Posterior vena cava (tissue), 2 donors: ENCODE data around the gene CYP4V2. TPM values are rescaled to one million over a fixed set of nuclear protein-coding genes. Genes with fewer than 3 reads are reported as not detected.
A peak's percentile ranks its signal among the peaks of the same experiment; 100 is the strongest.

Source experiments
- DNase-seq: peaks from one replicate; pipeline ENCODE4 v3.0.0-alpha.2; 2020; ENCODE audit warnings: low spot score
- intact Hi-C, 2 donors: fragments of 100-400 bp; cut with DNase I; formaldehyde crosslinking; loops; one replicate each; pipeline versions ENCODE4 v1.14.1 to v1.14.2; 2022 to 2023
- long read RNA-seq, 2 donors: library from polyadenylated mRNA; unstranded; transcript quantifications; one replicate each; pipeline ENCODE4 v2.0.0, GENCODE V29; 2020 to 2021
- total RNA-seq, 2 donors: library from RNA; stranded (reverse); fragmentation: NEBNext Ultra II Directional; extraction: Animal tissue kit (Norgen Biotek cat#: 25700); gene quantifications; one replicate each; pipeline ENCODE4 v1.2.1, GENCODE V29; 2021
- donor health status: DM: yes; HTN: yes; CAD: no.
- donor health status: DM: yes; HTN: yes; CAD: no.

The CYP4V2 gene
- total RNA-seq: 10 to 100 TPM; 23.0 to 27.0 TPM
- long read RNA-seq, donor 1, partial matches to known transcripts: 1 of 7 reads
- long read RNA-seq, donor 1, other reads (novel, unspliced or antisense): 4 of 7 reads
- long read RNA-seq, donor 2, partial matches to known transcripts: 0 of 3 reads
- long read RNA-seq, donor 2, other reads (novel, unspliced or antisense): 3 of 3 reads

DNA sequence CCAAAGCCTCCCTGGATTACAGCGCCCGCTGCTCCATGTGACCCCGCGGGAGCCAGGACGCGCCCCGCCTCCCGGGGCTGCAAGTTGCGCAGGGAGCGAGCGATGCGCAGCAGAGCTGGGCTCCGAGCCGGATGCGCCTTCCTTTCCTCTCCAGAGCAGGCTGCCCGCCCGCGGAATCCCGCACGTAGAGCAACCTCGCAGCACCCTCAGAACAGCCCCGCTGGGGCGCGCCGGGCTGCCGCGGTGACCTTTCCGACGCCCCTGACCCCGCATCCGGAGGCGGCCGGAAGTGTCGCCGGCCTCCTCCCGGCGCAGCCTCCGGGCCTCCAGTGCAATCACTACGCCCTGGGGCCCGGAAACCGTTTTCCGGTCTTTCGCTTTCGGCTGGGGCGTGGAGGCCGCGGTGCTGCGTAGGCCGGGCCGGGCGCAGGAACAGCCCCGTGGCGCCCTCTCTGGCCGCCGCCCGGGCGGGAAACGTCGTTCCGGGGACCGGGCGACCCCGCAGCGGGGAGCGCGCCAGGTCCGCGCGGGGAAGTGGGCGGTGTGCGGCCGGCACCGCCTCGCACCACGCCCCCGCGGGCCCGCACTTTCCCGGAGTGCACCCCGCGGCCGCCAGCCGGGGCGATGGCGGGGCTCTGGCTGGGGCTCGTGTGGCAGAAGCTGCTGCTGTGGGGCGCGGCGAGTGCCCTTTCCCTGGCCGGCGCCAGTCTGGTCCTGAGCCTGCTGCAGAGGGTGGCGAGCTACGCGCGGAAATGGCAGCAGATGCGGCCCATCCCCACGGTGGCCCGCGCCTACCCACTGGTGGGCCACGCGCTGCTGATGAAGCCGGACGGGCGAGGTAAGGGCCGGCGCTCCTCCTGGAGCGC, at the start of gene CYP4V2:
Gene CYP4V2, plus strand, starts transcription at position 368 of the 866 bp plus-strand sequence. Its CDS starts 257 bp downstream, at position 625.
- intact Hi-C loops: loop anchor here in 1 of 2 donors (10.0 kb wide), 1 partner anchor 1817 kb away; no protein-coding TSS in a partner anchor
- peak; percentile 95 for DNase-seq

DNA sequence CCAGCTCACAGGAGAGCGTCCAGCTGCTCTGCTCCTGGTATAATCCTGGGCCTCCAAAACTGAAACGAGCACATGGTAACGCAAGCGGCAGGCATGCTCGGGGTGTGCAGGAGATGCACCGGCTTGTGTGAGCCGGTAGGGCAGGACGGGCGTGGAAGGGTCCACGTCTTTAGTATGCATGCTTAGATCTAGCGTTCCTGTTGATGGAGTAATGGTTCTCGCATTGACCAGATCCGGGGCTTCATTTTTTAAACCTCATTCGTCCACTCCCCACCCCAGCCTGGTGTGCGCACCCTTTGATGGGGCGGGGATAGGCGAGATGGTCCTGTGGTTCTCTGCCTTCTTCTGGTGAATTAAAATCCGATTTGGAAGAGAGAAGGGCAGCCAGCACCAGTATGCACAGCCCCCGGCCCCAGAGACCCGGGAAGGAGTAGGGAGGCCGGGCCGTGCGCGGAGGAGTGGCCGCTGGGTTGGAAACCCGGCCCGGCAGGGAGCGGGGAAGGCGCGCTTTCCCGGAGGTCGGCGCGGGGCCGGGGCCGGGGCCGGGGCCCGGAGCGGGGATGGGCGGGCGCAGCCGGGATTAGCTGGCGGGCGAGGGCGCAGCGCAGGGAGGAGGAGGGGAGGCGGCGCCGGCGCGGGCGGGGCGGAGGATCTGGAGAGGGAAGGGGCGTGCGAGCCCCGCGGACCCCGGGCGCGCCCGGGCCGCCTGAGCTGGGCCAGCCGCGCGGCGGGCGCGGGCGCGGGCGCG, 47.0 kb upstream of the CYP4V2 start:
- DNase-seq: no peak
- intact Hi-C loops: no loop called here

- DNase-seq: peak; percentile 89
- intact Hi-C loops: no loop called here
Measured at GRCh38 chr4:186144946-186145569, 46.3 kb upstream of the CYP4V2 start.

GRCh38 chr4:186146458-186146857, 44.9 kb upstream of the CYP4V2 start:
- intact Hi-C loops: no loop called here
- no peak for DNase-seq

- no peak for DNase-seq
- intact Hi-C loops: no loop called here
Measured at GRCh38 chr4:186148336-186148975, 42.9 kb upstream of the CYP4V2 start.

DNA sequence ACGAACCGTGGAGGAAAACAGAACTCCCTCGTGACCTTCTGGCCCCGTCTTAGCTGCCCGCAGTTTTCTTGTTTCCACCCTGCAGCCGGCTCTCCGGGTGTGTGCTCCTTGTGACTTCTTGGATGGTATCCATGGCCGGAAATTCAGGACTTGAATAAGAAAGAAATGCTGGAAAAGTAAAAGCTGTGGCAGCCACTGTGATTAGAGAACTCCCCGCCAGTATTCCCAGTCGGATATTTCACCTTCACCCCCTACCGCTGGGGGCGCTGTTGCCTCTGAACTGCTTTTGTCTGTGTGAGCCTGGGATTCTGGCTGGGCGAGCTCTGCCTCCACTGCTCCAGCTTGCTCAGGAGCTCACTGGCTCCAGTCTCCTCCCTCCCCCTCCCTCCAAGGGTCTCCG, 41.5 kb upstream of the CYP4V2 start:
- DNase-seq: no peak
- intact Hi-C loops: no loop called here

- DNase-seq: no peak
- intact Hi-C loops: no loop called here
Measured at GRCh38 chr4:186150926-186151325, 40.4 kb upstream of the CYP4V2 start.

DNA sequence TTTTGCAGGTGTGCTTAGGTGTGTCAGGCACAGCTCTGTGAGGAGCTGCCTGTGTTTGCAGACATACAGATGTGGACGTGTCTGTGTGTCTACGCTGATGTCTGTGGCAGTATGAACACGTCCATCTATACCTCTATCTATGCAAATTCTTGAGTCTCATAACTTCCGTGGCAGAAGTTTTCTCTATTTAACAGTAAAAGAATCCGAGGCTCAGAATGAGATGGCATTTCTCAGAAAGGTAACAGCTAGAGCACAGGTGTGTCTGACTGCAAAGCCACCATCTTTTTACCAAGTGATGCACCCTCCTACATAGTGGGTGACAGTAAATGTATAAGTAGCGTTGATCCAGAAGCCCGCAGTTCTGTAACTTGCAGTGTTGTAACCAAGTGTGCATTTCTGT, 39.9 kb upstream of the CYP4V2 start:
- intact Hi-C loops: no loop called here
- DNase-seq: no peak

DNA sequence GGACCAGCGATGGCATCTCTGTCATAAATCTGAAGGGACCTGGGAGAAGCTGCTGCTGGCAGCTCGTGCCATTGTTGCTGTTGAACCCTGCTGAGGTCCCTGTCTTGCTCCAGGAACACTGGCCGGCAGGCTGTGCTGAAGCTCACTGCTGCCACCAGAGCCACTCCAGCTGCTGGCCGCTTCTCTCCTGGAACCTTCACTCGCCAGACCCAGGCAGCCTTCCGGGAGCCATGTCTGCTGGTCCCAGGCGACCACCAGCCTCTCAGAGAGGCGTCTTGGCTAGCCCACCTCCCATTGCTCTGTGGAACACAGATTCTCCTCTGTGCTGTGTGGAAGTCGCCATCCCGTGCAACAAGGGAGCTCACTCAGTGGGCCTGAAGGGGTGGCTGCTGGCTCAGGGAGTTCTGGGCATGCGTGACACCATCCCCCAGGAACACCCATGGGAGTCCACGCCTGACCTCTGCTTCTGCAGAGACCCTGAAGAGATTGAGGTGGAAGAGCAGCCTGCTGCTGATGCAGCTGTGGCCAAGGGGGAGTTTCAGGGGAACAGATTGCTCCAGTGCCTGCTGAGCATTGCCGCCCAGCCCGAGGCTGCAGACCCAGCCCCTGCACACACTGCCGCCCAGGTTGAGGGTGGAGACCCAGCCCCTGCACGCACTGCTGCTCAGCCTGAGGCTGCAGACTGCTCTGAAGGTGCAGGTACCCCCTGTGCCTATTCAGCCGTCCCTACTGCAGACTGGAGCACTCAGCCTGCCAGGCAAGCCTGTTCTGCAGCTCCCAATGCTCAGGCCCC, 33.1 kb upstream of the CYP4V2 start:
- DNase-seq: no peak
- intact Hi-C loops: no loop called here

GRCh38 chr4:186158966-186159365, 32.4 kb upstream of the CYP4V2 start:
- intact Hi-C loops: no loop called here
- no peak for DNase-seq

DNA sequence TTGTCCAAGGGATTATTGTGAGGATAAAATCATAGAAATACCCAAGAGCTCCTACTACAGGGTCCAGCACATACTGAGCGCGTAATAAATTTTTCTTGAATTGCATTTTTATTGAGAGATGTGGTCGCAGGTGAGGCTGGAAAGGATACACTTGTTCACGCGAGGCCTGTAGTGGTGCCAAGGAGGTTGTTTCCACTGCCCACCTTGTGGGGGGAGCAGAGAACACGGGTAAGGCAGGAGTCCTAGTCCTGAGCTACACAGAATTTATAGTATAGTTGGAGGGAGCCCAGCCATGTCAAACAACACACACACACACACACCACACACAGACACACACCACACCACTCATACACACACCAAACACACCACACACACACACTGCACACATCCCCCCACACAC, 31.8 kb upstream of the CYP4V2 start:
- intact Hi-C loops: loop anchor here in 1 of 2 donors (1.0 kb wide), 1 partner anchor 37 kb away; no protein-coding TSS in a partner anchor
- DNase-seq: no peak

GRCh38 chr4:186161138-186161537, 30.2 kb upstream of the CYP4V2 start:
- intact Hi-C loops: no loop called here
- DNase-seq: no peak

GRCh38 chr4:186166852-186167512, 24.4 kb upstream of the CYP4V2 start:
- DNase-seq: no peak
- intact Hi-C loops: loop anchor here in 1 of 2 donors (5.0 kb wide), 1 partner anchor 1970 kb away; no protein-coding TSS in a partner anchor

DNA sequence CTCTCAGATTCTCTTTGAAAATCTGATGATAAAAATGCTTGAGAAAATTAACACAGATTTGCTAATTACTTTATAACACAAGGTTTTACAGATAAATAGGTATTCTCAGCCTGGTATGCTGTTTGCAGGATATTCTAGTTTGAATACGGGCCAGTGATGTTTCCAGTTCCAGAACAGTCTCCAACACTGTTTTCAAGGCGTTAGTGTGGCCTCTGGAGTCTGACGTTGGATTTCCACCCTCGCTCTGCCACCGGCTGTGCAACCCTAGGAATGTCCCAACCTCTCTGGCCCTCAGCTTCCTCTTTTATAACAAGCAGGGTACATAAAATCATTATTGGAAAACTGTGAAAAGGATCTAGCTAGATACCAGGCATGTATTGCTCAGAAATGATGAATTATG, 23.8 kb upstream of the CYP4V2 start:
- intact Hi-C loops: loop anchor here in 1 of 2 donors (5.0 kb wide), 1 partner anchor 1970 kb away; no protein-coding TSS in a partner anchor

GRCh38 chr4:186168750-186169149, 22.6 kb upstream of the CYP4V2 start:
- intact Hi-C loops: loop anchor here in 1 of 2 donors (5.0 kb wide), 1 partner anchor 1971 kb away; no protein-coding TSS in a partner anchor
- DNase-seq: peak; percentile 70

More for the DNA sequence above, 23.8 kb upstream of the CYP4V2 start:
- DNase-seq: no peak

DNA sequence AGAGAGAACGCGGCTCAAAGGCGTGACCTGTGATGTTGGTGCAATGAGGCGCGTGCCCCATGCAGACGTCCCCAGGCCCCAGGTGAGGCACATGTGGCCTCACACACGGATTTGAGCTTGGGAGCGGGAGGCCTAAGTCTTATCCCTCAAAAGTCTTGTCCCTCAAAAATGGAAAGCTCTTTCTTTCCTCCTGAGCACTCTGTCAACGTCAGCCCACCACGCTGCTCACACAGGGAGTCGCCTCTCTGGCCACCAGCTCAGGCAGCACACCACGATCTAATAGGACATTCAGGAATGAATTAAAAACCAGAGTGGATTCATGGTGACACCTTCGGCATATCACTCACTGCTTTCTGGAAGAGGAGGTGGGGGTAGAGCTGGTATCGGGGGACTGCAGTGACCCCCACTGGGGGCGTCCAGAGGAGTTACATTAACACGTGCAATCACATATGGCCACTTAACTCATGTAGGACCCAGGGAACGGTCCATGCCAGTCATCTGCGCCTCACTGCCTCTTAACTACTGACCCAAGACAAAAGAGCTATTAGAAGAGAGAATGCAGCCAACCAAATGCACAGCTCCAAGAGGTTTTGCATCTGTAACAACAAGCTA, 21.9 kb upstream of the CYP4V2 start:
- intact Hi-C loops: loop anchor here in 1 of 2 donors (5.0 kb wide), 1 partner anchor 1972 kb away; no protein-coding TSS in a partner anchor
- DNase-seq: no peak
